Activated T-cell treated with anti-CD3 and anti-CD28 coated beads, Interleukin-2, amount 50 U/mL, for 1 hour (primary cell): ENCODE measurements around the gene RAC3.

Source experiments
- DNase-seq: peaks from one replicate; pipeline ENCODE4 v3.0.0-alpha.2; 2020

The RAC3 gene

DNA sequence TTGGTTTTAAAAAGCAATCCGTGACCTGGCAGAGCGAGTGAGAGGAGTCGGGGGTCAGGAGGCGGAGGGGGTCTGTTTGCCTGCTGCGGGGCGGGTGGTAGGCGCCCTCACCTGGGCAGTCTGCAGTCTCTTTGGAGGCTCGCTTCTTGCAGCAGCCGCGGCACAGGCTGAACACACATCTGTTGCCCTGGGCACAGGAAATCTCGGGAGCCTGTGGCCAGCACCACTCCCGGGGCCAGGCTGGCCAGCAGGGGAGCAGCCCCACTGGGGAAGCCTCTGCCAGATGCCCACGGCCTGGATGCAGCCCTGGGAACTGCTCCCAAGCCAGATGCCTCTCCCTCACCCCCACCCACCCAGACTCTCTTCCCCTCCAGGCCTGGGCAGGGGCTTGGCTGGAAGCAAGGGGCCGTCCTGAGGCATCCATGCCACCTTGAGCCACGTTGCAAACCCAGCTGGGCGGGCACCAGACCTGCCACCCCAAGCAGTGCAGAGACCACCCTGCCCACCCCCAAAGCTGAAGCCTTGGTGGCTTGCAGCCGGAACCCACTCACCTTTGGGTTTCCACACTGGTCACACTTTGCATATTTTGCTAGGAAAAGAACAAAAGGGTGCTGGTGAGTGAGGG is 26.9 kb downstream of the RAC3 start:
- DNase-seq, result no peak

DNA sequence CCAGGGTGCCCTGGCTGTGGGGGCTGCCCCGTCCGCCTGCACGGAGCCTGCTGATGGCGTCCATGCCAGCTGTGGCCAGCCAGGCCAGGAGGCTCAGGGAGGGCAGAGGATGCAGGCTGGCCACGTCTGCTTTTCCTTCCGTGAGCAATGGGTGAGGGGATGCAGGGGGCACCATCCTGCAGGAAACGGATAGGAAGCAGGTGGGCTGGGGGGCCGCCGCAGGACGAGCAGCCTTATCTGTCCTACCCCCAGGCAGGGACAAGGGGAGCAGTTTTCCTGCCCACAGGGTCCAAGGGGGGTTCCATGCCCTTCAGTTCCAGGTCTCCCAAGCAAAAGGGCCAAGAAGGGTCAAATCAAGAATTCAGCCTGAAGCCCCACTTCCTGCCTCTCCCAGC is 27.4 kb downstream of the RAC3 start:
- no peak for DNase-seq

DNA sequence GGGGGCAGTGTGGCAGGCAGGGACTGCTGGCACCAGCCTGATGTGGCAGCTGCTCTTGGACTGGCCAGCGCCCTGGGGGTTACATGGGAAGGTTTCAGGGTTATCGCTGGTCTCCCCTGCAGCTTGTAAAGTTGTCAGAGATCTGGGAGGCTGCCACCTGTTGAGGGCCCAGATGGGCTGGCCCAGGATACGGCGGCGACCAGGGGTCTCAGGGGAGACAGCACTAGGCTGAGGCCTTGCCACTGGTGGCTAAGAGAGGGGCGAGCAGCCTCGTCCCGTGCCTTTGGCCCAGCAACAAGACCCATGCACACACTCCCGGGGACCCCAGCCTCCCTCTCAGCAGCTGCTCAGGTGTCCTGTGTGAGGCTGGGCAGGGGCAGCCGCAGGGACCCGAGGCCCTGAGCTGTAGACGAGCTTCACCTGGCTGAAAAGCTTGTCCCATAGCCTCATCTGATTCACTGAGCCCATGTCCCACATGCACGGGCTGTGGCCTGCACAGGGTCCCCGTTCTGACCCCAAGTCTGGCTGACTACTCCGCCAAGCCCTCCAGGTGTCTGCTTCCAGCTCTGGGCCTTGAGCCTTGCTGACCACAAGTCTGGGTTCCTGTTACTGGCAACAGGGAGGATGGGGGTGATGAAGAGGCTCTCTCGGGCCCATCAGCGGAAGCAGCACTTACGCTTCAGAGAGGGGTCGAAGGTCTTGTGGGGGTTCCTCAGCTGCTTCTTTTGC is 28.0 kb downstream of the RAC3 start:
- DNase-seq, result no peak

DNA sequence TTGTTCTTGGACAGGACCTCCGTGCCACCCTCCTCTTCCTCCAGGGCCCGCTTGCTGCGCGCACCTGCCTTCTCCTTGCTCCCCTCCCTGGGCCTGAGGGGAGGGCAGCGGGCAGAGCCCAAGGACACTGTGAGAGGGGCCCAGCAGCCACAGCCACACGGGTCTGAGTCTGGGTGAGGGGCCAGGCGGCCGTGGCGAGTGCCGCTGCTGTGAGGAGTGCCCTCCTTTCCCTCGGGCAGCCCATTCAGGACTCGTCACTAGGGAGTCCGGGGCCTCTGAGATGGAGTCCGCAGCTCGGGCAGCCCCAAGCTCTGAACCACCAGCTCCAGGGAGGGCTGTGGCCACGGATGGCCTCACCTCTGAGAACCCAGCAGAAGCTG is 28.5 kb downstream of the RAC3 start:
- DNase-seq, result no peak

DNA sequence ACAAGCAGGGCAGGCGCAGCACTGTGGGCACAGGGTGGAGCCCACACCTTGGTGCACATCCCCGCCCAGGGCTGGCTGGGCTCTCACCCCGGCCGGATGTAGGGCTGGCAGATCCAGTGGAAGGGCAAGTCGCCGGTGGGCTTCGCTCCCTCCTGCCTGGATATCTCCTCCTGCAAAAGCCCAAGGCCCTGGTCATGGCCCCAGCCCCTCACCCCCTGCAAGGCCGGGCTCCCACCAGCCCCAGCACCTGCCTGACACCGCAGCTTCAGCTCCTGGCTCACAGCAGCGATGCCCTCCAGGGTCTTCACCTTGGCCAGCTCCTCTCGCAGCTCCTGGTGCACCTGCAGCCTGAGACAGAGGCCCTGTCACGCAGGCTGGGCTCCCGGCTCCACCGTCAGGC is 29.1 kb downstream of the RAC3 start:
- DNase-seq, result no peak

DNA sequence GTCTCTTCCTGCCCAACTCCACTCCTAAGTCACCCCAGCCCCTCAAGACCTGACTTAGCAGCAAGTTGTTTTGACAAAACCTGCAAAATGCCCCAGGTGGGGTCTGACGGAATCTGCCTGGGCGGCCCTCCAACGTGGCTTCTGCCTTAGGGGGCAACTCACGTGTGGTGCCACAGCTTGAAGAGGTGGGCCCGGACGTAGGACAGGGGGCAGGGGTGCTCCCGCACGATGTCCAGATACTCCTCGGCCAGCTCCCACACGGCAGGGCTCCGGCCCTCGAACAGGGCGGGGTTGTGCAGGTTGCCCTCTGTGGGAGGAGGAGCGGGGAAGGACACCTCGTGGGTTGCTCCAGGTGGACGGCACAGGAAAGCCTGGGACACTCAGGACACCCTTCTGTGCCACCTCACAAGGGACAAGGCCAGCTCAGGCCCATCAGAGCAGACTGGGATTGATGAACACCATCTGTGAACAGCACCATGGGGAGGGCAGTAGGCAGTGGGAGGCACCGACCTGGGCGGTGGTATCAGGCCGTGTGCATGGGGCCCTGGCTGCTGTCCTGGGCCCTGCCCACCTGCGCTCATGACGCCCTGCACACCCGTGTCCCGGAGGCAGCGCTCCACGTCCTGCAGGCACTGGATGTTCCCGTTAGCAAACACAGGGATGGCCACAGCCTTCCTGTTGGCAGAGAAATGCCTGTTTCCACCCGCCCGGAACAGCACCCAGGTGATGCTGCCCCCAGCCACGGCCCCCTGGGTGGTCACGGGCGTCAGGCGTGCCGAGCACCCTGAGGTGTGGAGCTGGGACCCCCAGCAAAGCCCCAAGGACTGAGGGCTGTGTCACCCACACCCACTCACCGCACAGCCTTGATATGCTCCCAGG is 29.8 kb downstream of the RAC3 start:
- DNase-seq, result no peak

DNA sequence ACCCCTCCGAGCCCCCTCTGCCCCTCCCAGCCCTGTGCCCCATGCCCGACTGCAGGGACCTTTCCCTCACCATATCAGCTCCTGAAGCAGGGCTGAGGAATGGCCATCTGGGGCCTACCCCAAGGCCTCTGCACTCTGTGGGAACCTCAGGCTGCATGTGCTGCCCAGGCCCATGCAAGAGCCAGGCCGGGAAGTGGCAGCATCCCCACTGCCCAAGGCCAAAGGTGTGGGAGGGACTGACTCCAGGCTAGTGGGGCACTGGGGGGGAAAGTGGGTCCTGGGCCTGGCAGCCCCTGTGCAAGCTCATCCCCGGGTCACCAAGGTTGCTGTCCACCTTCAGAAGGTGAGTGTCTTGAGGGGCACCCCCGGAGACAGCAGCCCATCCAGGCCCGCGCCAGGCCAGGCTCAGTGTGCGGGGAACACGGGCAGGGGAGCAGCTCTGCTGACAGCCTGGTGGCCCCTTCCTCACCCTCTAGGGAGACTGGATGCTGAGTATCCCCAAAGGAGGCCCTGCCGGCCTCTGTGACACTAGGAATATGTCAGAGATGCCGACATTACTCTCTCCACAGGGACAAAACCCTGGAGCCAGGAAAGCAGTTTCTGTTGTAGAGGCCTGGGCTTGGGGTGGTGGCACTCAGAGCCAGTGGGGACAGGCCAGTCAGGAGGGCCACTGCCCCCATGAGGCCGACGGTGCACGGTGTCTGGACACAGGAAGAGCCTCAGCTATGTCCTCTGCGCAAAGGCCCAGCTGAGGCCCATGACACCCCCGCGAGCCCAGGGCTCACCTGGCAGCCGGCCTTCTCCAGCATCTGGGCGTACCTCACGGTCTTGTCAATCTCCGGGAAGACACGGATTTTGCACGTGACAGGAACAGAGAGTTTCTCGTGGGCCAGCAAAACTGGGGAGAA is 30.9 kb downstream of the RAC3 start:
- DNase-seq, result no peak

DNA sequence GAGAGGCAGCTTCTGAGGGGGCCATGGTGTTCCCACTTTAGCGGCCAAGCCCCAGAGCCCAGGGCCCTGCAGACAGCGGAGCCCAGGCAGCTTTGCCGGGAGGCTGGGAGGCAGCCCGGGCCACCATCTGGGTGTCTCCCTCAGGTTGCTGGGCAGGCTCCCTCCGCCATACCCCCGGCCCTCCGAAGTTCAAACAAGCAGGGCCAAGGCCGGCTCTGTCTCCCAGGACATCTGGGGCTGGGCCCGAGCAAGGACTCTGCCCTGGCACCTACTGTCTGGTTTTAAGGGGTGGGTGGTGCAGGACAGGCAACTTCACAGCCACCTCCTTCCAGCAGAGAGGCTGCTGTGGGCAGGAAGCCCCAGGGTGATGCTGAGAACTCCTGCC is 31.5 kb downstream of the RAC3 start:
- no peak for DNase-seq

DNA sequence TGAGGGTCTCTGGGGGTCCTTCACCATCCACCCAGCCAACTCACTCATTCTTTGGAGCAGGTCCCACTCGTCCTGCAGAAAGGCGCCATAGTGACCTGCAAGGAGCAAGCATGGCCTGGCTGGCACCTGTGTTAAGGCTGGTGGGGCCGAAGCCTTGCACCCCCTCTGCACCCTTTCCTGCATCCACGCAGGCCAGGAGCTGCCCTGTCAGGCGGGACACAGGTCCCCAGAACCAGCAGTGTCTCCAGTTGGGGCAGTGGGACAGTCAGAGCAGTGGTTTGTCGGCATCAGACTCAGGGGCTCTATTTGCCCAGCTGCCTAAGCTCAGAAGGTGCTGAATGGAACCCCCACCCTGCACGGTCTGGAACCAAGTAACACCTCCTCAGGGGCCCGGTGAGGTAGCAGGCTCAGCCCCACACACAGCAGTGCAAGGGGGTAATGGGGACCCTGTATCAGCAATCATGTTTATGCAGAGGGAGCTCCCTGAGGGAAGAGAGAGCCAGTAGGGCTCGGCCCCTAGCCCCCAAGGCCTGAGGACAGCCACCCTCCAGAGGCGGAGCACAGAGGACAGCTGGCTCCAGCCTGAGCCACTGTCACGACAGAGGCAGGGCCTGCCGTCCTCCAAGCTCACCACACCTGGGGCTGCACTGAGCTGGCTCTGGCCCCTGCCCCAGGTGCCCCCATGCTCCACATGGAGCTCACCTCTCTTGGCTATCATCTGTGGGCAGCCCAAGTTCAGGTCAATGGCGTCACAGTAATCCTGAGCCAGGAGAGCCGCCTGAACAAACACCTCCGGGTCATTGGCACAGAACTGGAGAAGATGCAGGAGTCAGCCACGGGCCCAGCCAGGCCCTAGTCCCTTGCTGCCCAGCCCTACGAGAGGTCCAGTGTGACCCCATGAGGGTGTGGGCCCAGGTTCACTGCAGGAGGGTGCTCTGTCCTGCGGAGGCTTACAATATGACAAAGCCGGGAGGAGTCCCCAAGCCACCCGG is 32.2 kb downstream of the RAC3 start:
- no peak for DNase-seq

DNA sequence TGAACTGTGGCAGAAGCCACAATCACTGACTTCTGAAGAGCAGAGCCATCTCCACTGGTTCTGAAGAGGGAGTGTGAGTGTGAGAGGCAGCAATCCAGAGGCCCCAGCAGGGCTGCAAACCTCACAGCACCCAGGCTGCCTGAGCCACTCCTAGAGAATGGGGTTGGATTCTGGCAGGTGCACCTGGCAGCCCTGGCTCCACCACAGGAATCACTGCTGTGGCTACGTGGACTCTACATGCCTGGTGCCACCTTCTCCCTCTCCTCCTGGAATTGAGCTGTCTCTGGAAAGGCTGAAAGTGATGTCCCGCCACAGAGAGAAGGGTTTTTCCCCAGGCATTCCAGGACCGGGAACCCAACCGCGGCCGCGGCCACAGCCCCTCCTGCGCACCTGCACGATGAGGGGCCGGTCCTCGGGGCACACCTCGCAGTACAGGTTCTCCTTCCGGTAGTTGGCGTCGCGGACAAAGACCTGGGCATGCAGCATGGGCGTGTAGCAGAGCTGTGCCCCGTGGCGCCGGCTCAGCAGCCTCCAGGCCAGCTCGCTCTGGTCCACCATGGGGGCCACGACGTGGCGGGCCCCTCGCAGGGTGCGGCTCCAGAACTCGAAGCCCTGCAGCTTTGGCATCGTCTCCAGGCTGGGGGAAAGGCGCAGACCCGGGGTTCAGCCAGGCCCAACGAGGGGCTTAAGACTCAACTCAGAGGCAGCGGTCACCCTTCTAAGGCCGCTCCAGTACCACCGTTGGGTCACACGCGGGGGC is 33.1 kb downstream of the RAC3 start:
- DNase-seq, result no peak

DNA sequence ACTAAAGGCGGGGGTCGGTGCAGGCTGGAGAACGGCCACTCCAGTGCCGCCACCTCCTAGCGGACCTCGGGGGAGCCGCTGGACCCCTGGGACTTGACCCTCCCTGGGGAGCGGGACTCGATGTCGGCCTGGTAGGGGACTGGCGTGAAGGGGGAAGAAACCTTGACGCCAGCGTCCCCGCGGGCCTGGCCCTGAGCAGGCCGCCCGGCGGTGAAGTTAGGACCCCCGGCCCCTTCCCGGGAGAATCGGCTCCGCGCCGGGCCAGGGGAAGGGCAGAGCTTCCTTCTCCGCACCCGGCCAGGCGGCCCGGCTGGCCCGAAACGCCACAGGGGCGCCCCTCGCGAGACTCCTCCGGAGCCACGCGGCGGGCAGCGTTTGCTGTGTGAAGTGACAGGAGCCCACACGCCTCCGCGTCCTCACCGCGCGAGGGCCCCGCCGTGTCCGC is 33.7 kb downstream of the RAC3 start:
- no peak for DNase-seq

DNA sequence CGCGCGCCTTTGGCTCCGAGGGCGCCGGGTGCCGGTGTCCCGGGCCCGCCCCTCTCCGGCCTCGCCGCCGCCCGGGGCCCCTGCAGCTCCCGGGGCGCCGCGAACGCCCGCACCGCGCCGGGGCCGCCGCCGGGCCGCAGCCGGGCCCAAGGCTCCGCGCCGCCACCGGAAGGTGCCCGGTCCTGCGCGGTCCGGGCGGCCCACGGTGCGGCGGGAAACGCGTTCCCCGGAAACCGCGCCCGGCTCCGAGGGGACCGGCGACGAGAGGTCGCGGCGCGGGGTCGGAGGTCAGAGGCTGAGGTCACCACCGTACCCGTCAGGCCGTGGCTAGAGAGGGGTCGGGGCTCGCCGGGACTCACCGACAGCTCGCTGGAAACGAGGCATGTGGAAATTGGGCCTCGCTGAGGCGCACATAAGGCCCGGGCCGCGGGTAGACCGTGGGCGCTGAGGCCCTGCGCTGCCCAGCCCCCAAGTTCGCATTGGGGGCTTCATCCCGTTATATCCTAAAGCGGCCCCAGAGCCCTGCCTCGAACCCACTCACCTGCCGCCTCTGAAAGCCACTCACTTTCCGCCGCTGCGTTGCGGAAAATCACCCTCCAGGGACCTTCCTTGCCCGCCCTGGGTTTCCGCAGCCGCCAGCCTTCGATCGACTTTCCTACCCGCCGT is 34.3 kb downstream of the RAC3 start, which contains the start of gene DUS1L:
Gene DUS1L (minus strand): TSS at position 167 of the 666 bp plus-strand sequence. CDS start 745 bp downstream, outside the sequence.
- DNase-seq, result peak; percentile 81

DNA sequence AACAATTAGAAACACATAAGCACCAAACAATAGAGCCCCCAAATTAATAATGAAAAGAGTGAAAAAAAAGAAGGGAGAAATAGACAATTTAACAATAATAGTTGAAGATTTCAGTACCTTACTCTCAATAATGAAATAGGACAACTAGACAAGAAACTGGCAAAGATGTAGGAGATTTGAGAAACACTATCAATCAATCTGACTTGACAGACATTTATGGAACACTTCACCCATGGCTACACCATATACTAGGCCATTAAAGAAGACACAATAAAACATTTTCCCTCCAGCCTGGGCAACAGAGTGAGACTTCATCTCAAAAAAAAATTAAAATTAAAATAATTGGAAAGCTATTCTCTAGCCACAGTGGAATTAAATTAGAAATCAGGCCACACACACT is 39.1 kb downstream of the RAC3 start:
- DNase-seq, result no peak

DNA sequence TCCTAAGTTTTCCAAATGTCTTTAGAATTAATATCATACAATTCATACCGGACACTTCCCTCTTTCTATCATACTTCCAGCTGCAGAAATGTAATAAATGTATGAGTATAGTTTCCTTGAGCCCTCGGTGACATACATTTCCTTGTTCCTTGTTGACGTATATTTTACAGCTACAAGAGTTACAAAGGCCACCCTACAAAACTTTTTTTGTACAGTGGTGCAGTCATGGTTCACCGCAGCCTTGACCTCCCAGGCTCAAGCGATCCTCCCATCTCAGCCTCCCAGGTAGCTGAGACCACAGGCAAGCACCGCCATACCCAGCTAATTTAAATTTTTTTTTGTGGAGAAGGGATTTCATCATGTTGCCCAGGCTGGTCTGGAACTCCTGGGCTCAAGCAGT is 41.3 kb downstream of the RAC3 start:
- no peak for DNase-seq

DNA sequence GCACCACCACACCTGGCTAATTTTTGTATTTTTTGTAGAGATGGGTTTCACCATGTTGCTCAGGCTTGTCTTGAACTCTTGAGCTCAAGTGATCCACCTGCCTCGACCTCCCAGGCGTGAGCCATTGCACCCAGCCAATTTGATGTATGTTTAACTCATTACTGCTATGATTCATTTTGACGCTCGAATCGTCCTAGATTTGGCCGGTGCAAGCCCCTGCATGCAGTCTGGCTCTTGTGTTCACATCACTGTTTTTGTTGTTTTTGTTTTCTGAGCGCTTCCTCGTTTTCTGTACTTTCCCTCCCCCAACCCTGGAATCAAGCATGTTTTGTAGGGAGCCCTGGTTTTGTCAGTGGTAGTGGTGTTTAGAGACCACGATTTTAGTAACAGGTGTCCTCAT is 42.0 kb downstream of the RAC3 start:
- no peak for DNase-seq

DNA sequence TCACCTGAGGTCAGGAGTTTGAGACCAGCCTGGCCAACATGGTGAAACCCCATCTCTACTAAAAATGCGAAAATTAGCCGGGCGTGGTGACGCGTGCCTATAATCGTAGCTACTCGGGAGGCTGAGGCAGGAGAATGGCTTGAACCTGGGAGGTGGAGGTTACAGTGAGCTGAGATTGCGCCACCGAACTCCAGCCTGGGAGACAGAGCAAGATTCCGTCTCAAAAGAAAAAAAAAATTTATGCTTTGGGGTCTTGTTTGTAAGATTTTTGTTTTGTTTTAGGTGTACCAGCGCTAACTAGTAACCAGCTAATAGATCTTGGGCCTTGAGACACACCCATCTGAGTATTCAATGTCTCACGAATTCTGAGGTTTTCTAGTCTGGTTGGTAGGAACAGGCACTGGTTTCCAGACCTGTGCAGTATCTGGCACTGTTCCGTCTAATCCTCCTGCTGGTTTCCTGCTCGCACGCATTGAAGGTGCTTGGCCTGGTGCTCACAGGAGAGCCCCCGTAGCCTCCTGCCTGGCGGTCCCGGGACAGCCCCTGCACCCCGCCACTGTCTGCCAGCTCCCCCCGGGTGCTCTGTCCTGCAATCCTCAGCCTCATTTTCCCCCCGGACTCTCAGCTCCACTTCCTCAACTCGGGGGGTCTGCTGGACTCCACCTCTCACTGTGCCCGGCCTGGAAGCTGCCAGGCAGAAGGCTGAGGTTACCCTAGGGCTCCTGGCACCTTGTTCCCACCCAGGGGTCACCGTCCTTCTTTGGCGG is 44.7 kb downstream of the RAC3 start:
- DNase-seq, result no peak

DNA sequence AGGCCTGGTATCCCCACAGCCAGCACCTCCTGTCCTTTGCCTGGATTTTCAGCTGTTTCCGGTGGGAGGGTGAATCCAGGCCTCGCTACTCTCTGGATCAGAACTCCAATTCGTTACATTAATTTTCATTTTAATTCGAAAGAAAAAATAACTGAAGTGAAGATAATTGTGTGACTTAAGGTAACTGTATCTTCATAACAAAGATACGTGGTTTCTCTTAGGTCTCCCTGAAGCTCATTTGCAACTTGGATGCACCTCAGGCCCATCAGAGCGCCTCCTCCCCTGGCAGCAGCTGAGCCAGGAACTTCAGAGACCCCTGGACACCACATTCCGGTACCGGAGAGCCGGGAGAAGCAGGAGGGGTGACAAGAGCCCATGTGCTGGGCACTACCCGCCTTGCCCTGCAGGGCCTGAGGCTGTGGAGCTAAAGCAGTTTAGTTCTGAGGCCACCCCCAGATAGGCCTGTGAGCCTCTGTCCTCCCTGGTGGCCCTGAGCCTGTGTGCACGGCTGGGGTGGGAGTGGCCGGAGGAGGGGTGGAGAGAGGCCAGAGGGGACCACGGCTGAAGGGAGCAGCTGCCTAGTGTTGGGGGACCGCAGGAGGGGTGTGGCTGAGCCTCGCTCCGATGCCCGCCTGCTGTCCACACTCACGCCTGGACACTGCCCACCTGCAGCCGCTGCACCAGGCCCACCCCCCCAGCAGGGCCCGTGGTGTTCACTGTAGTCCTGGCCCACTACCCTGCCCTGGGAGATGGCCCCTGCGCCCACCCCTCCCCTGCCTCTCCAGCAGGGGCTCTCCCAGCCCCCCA is 45.5 kb downstream of the RAC3 start:
- DNase-seq, result no peak

DNA sequence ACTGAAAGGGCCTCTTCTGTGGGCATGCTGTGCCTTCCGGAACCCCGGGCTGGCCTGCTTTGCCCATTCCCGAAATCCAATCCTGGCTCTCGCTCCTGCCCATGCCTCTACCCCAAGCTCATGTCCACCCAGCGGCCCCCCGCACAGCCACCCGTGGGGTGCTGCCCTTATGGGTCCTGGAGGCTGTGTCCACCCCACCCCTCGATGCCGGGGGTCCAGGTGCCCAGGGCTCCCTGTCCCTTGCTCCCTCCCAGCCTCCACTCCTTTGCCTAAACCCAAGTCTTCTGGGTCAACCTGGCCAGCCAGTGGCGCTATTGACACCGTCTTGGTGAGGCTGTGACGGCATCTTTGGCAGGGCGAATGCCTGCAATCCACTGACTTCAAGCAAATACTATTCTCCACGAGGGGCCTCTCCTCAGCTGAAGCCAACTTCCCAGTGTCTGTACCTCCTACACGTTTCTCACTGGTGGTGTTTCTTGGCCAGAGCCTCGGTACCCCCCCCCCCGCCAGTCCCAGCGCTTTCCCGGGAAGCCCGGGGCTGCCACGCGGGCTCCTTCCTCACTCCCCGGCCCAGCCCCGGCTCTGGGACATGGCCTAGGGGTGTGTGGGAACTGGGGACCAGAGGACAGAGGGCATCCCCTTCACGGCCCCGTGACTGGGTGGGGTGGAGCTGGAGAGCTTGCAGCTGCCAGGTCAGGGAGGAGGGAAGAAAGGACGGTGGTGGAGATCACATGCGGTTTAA is 46.3 kb downstream of the RAC3 start:
- DNase-seq, result no peak
